Measurements from ENCODE around the gene MACROD1. TPM values are rescaled to one million over a fixed set of nuclear protein-coding genes. Genes with fewer than 3 reads are reported as not detected.

Gene MACROD1
- total and polyA plus RNA-seq, 2 of the 13 experiments (the other 11 are each of a cell fraction or from before 2014, with no cell fraction given): 23.1 to 34.5 TPM

- TF ChIP-seq MEIS2 (CRISPR knock-in tag; IDR thresholded peaks at IDR 0.05) (peak; percentile 81; the same call in 1 of the 2 replicates), XRCC5 (optimal IDR thresholded peaks at IDR 0.05; ENCODE audit: low read length) (no peak), POLR2G (IDR thresholded peaks at IDR 0.05; ENCODE audit: low read depth, low read length) (peak; percentile 63), ZNF318 (CRISPR knock-in tag; IDR thresholded peaks at IDR 0.05) (no peak), ZNF839 (CRISPR knock-in tag; IDR thresholded peaks at IDR 0.05; ENCODE audit: borderline replicate concordance) (0 out of 2 replicates have a peak, but pooled peaks have one; percentile 16), ZEB1 (IDR thresholded peaks at IDR 0.05; ENCODE audit: insufficient replicate concordance, low read depth) (no peak), RBFOX2 (IDR thresholded peaks at IDR 0.05; ENCODE audit: low read depth, low read length) (peak; percentile 52; the same call in 1 of the 2 replicates), HOXA5 (CRISPR knock-in tag; IDR thresholded peaks at IDR 0.05) (peak; percentile 82), FIP1L1 (IDR thresholded peaks at IDR 0.05; ENCODE audit: borderline replicate concordance, insufficient read depth, low read depth, low read length) (no peak), NR2C2 (CRISPR knock-in tag; IDR thresholded peaks at IDR 0.05; ENCODE audit: borderline replicate concordance) (no peak), REST (IDR thresholded peaks at IDR 0.05; ENCODE audit: borderline replicate concordance in 1 of 2, low read depth in 1 of 2, low read length in 2 of 2) (no peak), ZNF275 (CRISPR knock-in tag; IDR thresholded peaks at IDR 0.05; ENCODE audit: borderline replicate concordance) (no peak), ZNF7 (CRISPR knock-in tag; IDR thresholded peaks at IDR 0.05) (no peak), CHCHD3 (CRISPR knock-in tag; IDR thresholded peaks at IDR 0.05) (no peak)
Observed at GRCh38 chr11:64084951-64085710, 80.8 kb downstream of the MACROD1 start (continued).

All from HepG2 (cell line).